HEK293 (cell line): ENCODE data around the gene CIAO2B.

Experiments used
- CTCF ChIA-PET: fragments of 350-600 bp; formaldehyde crosslinking; extraction: SDS; loops from one replicate; lab custom pipeline; 2021; ENCODE audit warnings: antibody characterized with exemption; lab: Yijun Ruan, JAX
- POLR2A ChIA-PET: fragments of 300-600 bp; formaldehyde crosslinking; extraction: SDS; loops from one replicate; lab custom pipeline; 2020; ENCODE audit warnings: antibody characterized with exemption, inconsistent platforms; lab: Yijun Ruan, JAX
- H3K27ac ChIP-seq: fragments of 200-500 bp; sonication (Bioruptor generic); 2 replicates; pipeline ENCODE4 v1.5.1; 2014; ENCODE audit warnings: low read depth, low read length, control low read depth, inconsistent platforms; ENCODE audit errors: extremely low read depth
- H3K36me3 ChIP-seq, 2 experiments: fragments of 200-500 bp in 1 of 2; sonication (Bioruptor generic) in 1 of 2; 1 replicate in 1 of 2; 2 replicates in 1 of 2; pipeline ENCODE4 v1.5.1; 2014 to 2017; ENCODE audit warnings: inconsistent platforms in 2 of 2, low read length in 2 of 2; ENCODE audit not compliant: control insufficient read depth in 2 of 2, insufficient read depth in 1 of 2
- H3K4me1 ChIP-seq: fragments of 200-500 bp; sonication (Bioruptor generic); 2 replicates; pipeline ENCODE4 v1.5.1; 2014; ENCODE audit warnings: mild to moderate bottlenecking, low read length, inconsistent platforms; ENCODE audit not compliant: control insufficient read depth, insufficient read depth
- H3K4me3 ChIP-seq: 2 replicates; pipeline ENCODE4 v1.5.1; 2011; ENCODE audit warnings: low read depth, mild to moderate bottlenecking, control low read depth, low read length, moderate library complexity
- H3K9me3 ChIP-seq: fragments of 200-500 bp; sonication (Bioruptor generic); 2 replicates; pipeline ENCODE4 v1.5.1; 2014; ENCODE audit warnings: low read depth, low read length, inconsistent platforms; ENCODE audit not compliant: control insufficient read depth, insufficient read depth
- KLF16 ChIP-seq: fragments of 450-650 bp; formaldehyde crosslinking; IDR thresholded peaks from 2 replicates; pipeline ENCODE4 v1.5.1; 2017; ENCODE audit warnings: missing biosample characterization, missing genetic modification characterization
- KLF9 ChIP-seq: fragments of 450-650 bp; formaldehyde crosslinking; IDR thresholded peaks from 2 replicates; pipeline ENCODE4 v1.5.1; 2016; ENCODE audit warnings: missing biosample characterization, missing genetic modification characterization, low read depth
- SALL2 ChIP-seq: fragments of 450-650 bp; formaldehyde crosslinking; IDR thresholded peaks from 2 replicates; pipeline ENCODE4 v1.5.0; 2017; ENCODE audit warnings: missing biosample characterization, mild to moderate bottlenecking, missing genetic modification characterization, borderline replicate concordance
- WT1 ChIP-seq: fragments of 450-650 bp; formaldehyde crosslinking; IDR thresholded peaks from 2 replicates; pipeline ENCODE4 v1.5.1; 2016; ENCODE audit warnings: missing biosample characterization, missing genetic modification characterization
- ZNF146 ChIP-seq: fragments of 450-650 bp; formaldehyde crosslinking; IDR thresholded peaks from 2 replicates; pipeline ENCODE4 v1.5.1; 2016; ENCODE audit warnings: missing biosample characterization, missing genetic modification characterization
- ZNF23 ChIP-seq: fragments of 450-650 bp; formaldehyde crosslinking; IDR thresholded peaks from 2 replicates; pipeline ENCODE4 v1.5.1; 2016; ENCODE audit warnings: missing biosample characterization, missing genetic modification characterization, borderline replicate concordance
- ZNF248 ChIP-seq: fragments of 450-650 bp; formaldehyde crosslinking; IDR thresholded peaks from 2 replicates; pipeline ENCODE4 v1.5.1; 2017; ENCODE audit warnings: missing biosample characterization, missing genetic modification characterization
- ZNF266 ChIP-seq: fragments of 450-650 bp; formaldehyde crosslinking; IDR thresholded peaks from 2 replicates; pipeline ENCODE4 v1.5.1; 2016; ENCODE audit warnings: missing biosample characterization, missing genetic modification characterization, low read depth
- ZNF274 ChIP-seq, 2 experiments: fragments of 200-500 bp in 1 of 2; fragments of 450-650 bp in 1 of 2; sonication (Bioruptor generic) in 1 of 2; formaldehyde crosslinking in 1 of 2; IDR thresholded peaks; 2 replicates each; pipeline versions ENCODE4 v1.5.1 to v1.6.1; 2014 to 2016; ENCODE audit warnings: borderline replicate concordance in 1 of 2, inconsistent platforms in 1 of 2, low read length in 1 of 2, missing biosample characterization in 1 of 2, missing genetic modification characterization in 1 of 2
- ZNF335 ChIP-seq: fragments of 450-650 bp; formaldehyde crosslinking; conservative IDR thresholded peaks from 2 replicates; pipeline ENCODE4 v1.5.1; 2016; ENCODE audit warnings: missing biosample characterization, missing genetic modification characterization
- ZNF404 ChIP-seq: fragments of 450-650 bp; formaldehyde crosslinking; IDR thresholded peaks from 2 replicates; pipeline ENCODE4 v1.5.1; 2017; ENCODE audit warnings: missing biosample characterization, missing genetic modification characterization
- ZNF621 ChIP-seq: fragments of 450-650 bp; formaldehyde crosslinking; IDR thresholded peaks from 2 replicates; pipeline ENCODE4 v1.5.1; 2017; ENCODE audit warnings: missing biosample characterization, missing genetic modification characterization
- ZNF658 ChIP-seq: fragments of 450-650 bp; formaldehyde crosslinking; IDR thresholded peaks from 2 replicates; pipeline ENCODE4; 2016; ENCODE audit warnings: missing biosample characterization, missing genetic modification characterization
- ZNF830 ChIP-seq: fragments of 450-650 bp; IDR thresholded peaks from 2 replicates; pipeline ENCODE4 v1.5.0; 2018; ENCODE audit warnings: missing biosample characterization, missing genetic modification characterization, low read depth, mild to moderate bottlenecking, moderate library complexity
- ZSCAN30 ChIP-seq: fragments of 450-650 bp; IDR thresholded peaks from 2 replicates; pipeline ENCODE4 v1.5.1; 2018; ENCODE audit warnings: missing biosample characterization, mild to moderate bottlenecking, missing genetic modification characterization, moderate library complexity
- TF ChIP-seq, protein P1 (sequence below): fragments of 450-650 bp; formaldehyde crosslinking; IDR thresholded peaks from 2 replicates; pipeline ENCODE4 v1.5.1; 2017; ENCODE audit warnings: missing biosample characterization, missing genetic modification characterization
- TF ChIP-seq, protein P2 (sequence below): fragments of 450-650 bp; formaldehyde crosslinking; conservative IDR thresholded peaks from 2 replicates; pipeline ENCODE4 v1.5.1; 2016; ENCODE audit warnings: low read depth, missing biosample characterization, missing genetic modification characterization
- TF ChIP-seq, protein P3 (sequence below): fragments of 450-650 bp; formaldehyde crosslinking; IDR thresholded peaks from 2 replicates; pipeline ENCODE4 v1.5.1; 2016; ENCODE audit warnings: missing biosample characterization, missing genetic modification characterization, borderline replicate concordance
- TF ChIP-seq, protein P4 (sequence below): fragments of 450-650 bp; formaldehyde crosslinking; IDR thresholded peaks from 2 replicates; pipeline ENCODE4 v1.5.1; 2017; ENCODE audit warnings: missing biosample characterization, missing genetic modification characterization
- TF ChIP-seq, protein P5 (sequence below): fragments of 450-650 bp; formaldehyde crosslinking; IDR thresholded peaks from 2 replicates; pipeline ENCODE4 v1.5.1; 2016; ENCODE audit warnings: missing biosample characterization, missing genetic modification characterization, low read depth

The CIAO2B gene

DNA sequence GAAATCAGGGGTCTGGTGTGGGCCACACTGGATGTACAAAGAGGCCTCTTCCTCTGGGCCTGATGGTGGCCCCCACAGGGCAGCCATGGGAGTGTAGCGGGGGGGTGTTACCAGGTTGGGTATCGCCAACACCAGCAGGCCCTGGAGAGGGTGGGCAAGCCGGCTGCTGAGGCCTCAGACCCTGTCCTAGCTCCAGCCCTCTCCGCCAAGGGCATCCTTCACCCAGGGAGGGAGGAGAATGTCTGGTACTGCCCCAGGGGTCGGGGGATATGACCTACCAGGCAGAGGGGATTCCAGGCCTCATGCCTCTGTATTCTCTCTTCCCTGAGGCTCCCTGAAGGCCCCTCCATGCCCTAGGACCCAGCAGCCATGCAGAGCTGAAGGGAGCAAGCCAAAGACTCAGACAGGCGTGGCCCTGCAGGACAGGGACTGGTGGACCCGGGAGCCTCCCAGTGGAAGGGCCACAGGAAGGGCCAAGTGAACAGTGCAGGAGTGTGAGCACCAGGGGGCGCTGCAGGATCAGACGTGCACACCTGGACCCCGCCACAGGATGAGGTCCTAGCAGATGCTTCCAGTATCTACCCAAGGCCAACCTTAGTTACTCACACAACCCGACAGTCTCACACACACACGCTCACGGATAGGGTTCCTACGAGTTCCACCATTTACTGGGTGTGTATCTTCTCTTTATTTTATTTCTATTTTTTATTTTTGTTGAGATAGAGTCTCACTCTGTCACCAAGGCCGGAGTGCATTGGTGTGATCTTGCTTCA, 43.3 kb upstream of the CIAO2B start:
- ChIA-PET POLR2A (no interaction called here), CTCF (interaction anchor here (0.6 to 2.6 kb wide), 29 partner anchors 10 to 537 kb away, joined by 3 to 21 read pairs (median 5); partner anchors contain the start of genes CES3 and E2F4)
- Histone ChIP-seq H3K4me3 (no peak overlapping the region), H3K9me3 (no peaks in the 10 kb centered on the region), H3K27ac (no peak overlapping the region), H3K36me3 (peaks cover 0 to 8% of the 10 kb centered on the region in 2 experiments; a peak in 1 of 3 replicates), H3K4me1 (no peaks in the 10 kb centered on the region)
- TF ChIP-seq ZNF274 (IDR thresholded peaks at IDR 0.05; ENCODE audit: low read length) = no peak
- TF ChIP-seq ZNF274 (tag by site-specific recombination; IDR thresholded peaks at IDR 0.05; ENCODE audit: borderline replicate concordance) = no peak
- no peak for TF ChIP-seq ZNF658 (tag by site-specific recombination)
- TF ChIP-seq, protein P1, sequence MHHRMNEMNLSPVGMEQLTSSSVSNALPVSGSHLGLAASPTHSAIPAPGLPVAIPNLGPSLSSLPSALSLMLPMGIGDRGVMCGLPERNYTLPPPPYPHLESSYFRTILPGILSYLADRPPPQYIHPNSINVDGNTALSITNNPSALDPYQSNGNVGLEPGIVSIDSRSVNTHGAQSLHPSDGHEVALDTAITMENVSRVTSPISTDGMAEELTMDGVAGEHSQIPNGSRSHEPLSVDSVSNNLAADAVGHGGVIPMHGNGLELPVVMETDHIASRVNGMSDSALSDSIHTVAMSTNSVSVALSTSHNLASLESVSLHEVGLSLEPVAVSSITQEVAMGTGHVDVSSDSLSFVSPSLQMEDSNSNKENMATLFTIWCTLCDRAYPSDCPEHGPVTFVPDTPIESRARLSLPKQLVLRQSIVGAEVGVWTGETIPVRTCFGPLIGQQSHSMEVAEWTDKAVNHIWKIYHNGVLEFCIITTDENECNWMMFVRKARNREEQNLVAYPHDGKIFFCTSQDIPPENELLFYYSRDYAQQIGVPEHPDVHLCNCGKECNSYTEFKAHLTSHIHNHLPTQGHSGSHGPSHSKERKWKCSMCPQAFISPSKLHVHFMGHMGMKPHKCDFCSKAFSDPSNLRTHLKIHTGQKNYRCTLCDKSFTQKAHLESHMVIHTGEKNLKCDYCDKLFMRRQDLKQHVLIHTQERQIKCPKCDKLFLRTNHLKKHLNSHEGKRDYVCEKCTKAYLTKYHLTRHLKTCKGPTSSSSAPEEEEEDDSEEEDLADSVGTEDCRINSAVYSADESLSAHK (tag by site-specific recombination) = no peak
- peak; percentile 47 for TF ChIP-seq ZNF335 (tag by site-specific recombination)
- TF ChIP-seq, protein P2, sequence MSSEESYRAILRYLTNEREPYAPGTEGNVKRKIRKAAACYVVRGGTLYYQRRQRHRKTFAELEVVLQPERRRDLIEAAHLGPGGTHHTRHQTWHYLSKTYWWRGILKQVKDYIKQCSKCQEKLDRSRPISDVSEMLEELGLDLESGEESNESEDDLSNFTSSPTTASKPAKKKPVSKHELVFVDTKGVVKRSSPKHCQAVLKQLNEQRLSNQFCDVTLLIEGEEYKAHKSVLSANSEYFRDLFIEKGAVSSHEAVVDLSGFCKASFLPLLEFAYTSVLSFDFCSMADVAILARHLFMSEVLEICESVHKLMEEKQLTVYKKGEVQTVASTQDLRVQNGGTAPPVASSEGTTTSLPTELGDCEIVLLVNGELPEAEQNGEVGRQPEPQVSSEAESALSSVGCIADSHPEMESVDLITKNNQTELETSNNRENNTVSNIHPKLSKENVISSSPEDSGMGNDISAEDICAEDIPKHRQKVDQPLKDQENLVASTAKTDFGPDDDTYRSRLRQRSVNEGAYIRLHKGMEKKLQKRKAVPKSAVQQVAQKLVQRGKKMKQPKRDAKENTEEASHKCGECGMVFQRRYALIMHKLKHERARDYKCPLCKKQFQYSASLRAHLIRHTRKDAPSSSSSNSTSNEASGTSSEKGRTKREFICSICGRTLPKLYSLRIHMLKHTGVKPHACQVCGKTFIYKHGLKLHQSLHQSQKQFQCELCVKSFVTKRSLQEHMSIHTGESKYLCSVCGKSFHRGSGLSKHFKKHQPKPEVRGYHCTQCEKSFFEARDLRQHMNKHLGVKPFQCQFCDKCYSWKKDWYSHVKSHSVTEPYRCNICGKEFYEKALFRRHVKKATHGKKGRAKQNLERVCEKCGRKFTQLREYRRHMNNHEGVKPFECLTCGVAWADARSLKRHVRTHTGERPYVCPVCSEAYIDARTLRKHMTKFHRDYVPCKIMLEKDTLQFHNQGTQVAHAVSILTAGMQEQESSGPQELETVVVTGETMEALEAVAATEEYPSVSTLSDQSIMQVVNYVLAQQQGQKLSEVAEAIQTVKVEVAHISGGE (tag by site-specific recombination) = no peak
- peak; percentile 71; the same call in 1 of the 2 replicates for TF ChIP-seq ZSCAN30
- TF ChIP-seq, protein P3, sequence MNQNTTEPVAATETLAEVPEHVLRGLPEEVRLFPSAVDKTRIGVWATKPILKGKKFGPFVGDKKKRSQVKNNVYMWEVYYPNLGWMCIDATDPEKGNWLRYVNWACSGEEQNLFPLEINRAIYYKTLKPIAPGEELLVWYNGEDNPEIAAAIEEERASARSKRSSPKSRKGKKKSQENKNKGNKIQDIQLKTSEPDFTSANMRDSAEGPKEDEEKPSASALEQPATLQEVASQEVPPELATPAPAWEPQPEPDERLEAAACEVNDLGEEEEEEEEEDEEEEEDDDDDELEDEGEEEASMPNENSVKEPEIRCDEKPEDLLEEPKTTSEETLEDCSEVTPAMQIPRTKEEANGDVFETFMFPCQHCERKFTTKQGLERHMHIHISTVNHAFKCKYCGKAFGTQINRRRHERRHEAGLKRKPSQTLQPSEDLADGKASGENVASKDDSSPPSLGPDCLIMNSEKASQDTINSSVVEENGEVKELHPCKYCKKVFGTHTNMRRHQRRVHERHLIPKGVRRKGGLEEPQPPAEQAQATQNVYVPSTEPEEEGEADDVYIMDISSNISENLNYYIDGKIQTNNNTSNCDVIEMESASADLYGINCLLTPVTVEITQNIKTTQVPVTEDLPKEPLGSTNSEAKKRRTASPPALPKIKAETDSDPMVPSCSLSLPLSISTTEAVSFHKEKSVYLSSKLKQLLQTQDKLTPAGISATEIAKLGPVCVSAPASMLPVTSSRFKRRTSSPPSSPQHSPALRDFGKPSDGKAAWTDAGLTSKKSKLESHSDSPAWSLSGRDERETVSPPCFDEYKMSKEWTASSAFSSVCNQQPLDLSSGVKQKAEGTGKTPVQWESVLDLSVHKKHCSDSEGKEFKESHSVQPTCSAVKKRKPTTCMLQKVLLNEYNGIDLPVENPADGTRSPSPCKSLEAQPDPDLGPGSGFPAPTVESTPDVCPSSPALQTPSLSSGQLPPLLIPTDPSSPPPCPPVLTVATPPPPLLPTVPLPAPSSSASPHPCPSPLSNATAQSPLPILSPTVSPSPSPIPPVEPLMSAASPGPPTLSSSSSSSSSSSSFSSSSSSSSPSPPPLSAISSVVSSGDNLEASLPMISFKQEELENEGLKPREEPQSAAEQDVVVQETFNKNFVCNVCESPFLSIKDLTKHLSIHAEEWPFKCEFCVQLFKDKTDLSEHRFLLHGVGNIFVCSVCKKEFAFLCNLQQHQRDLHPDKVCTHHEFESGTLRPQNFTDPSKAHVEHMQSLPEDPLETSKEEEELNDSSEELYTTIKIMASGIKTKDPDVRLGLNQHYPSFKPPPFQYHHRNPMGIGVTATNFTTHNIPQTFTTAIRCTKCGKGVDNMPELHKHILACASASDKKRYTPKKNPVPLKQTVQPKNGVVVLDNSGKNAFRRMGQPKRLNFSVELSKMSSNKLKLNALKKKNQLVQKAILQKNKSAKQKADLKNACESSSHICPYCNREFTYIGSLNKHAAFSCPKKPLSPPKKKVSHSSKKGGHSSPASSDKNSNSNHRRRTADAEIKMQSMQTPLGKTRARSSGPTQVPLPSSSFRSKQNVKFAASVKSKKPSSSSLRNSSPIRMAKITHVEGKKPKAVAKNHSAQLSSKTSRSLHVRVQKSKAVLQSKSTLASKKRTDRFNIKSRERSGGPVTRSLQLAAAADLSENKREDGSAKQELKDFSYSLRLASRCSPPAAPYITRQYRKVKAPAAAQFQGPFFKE = no peak
- TF ChIP-seq KLF9 (tag by site-specific recombination) = no peak; the same call in 1 of the 2 replicates
- TF ChIP-seq ZNF146 (tag by site-specific recombination) = no peak
- TF ChIP-seq KLF16 (tag by site-specific recombination) = peak; percentile 62
- no peak for TF ChIP-seq ZNF266 (tag by site-specific recombination)
- TF ChIP-seq, protein P4, sequence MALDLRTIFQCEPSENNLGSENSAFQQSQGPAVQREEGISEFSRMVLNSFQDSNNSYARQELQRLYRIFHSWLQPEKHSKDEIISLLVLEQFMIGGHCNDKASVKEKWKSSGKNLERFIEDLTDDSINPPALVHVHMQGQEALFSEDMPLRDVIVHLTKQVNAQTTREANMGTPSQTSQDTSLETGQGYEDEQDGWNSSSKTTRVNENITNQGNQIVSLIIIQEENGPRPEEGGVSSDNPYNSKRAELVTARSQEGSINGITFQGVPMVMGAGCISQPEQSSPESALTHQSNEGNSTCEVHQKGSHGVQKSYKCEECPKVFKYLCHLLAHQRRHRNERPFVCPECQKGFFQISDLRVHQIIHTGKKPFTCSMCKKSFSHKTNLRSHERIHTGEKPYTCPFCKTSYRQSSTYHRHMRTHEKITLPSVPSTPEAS (tag by site-specific recombination) = peak; percentile 28; the same call in 1 of the 2 replicates
- TF ChIP-seq ZNF23 = no peak
- TF ChIP-seq ZNF248 (tag by site-specific recombination) = no peak
- TF ChIP-seq SALL2 = no peak
- TF ChIP-seq ZNF404 (tag by site-specific recombination) = no peak
- TF ChIP-seq, protein P5, sequence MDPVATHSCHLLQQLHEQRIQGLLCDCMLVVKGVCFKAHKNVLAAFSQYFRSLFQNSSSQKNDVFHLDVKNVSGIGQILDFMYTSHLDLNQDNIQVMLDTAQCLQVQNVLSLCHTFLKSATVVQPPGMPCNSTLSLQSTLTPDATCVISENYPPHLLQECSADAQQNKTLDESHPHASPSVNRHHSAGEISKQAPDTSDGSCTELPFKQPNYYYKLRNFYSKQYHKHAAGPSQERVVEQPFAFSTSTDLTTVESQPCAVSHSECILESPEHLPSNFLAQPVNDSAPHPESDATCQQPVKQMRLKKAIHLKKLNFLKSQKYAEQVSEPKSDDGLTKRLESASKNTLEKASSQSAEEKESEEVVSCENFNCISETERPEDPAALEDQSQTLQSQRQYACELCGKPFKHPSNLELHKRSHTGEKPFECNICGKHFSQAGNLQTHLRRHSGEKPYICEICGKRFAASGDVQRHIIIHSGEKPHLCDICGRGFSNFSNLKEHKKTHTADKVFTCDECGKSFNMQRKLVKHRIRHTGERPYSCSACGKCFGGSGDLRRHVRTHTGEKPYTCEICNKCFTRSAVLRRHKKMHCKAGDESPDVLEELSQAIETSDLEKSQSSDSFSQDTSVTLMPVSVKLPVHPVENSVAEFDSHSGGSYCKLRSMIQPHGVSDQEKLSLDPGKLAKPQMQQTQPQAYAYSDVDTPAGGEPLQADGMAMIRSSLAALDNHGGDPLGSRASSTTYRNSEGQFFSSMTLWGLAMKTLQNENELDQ (tag by site-specific recombination) = no peak
- TF ChIP-seq ZNF830 (tag by site-specific recombination) = no peak
- no peak for TF ChIP-seq WT1 (tag by site-specific recombination)
- TF ChIP-seq ZNF621 (tag by site-specific recombination) = no peak
